HepG2 (cell line): ENCODE data around the gene SMIM29. TPM values are rescaled to one million over a fixed set of nuclear protein-coding genes. Genes with fewer than 3 reads are reported as not detected.
A peak's percentile ranks its signal among the peaks of the same experiment; 100 is the strongest.

Experiments
- HNRNPLL ChIP-seq: fragments of 200-400 bp; formaldehyde crosslinking; IDR thresholded peaks from 2 replicates; pipeline ENCODE4 v1.6.1; 2017; ENCODE audit warnings: mild to moderate bottlenecking, low read depth, low read length; ENCODE audit not compliant: poor library complexity, severe bottlenecking
- JUNB ChIP-seq: sonication (generic); formaldehyde crosslinking; IDR thresholded peaks from 2 replicates; pipeline ENCODE4 v1.8.0; 2022; ENCODE audit warnings: missing genetic modification reagents, mild to moderate bottlenecking, borderline replicate concordance
- POLR2AphosphoS2 ChIP-seq: IDR thresholded peaks from 2 replicates; pipeline ENCODE4 v1.6.1; 2011; ENCODE audit warnings: low read depth, low read length, improper control_type of control experiment
- ZNF44 ChIP-seq: sonication (generic); formaldehyde crosslinking; IDR thresholded peaks from 2 replicates; pipeline ENCODE4 v1.5.1; 2020; ENCODE audit warnings: mild to moderate bottlenecking, missing genetic modification reagents
- polyA plus RNA-seq, 8 experiments: library from polyadenylated mRNA; depleted of rRNA in 3 of 8; stranded (reverse) in 7 of 8; unstranded in 1 of 8; fragments of >200 nt; fragmentation: Illumina TruSeq in 4 of 8; extraction: Trizol in 4 of 8; gene quantifications; 2 replicates each; pipeline versions ENCODE4 v1.2.1 to v1.2.3, GENCODE V29; 2011 to 2016; ENCODE audit warnings: low read depth in 4 of 8, missing spikeins in 1 of 8, mixed read lengths in 1 of 8; ENCODE audit not compliant: insufficient read depth in 1 of 8
- total RNA-seq, 5 experiments: library from RNA; depleted of rRNA; stranded (reverse); fragments of >200 nt; fragmentation: Illumina TruSeq; extraction: Trizol; gene quantifications; 2 replicates each; pipeline ENCODE4 v1.2.3, GENCODE V29; 2016; ENCODE audit warnings: low read depth in 1 of 5
- TF ChIP-seq, protein P1 (sequence below): sonication (generic); formaldehyde crosslinking; IDR thresholded peaks from 2 replicates; pipeline ENCODE4 v1.4.0; 2020; ENCODE audit warnings: missing genetic modification reagents
- TF ChIP-seq, protein P2 (sequence below): sonication (generic); formaldehyde crosslinking; IDR thresholded peaks from 2 replicates; pipeline ENCODE4 v1.4.0; 2020; ENCODE audit warnings: low read depth, mild to moderate bottlenecking, missing genetic modification reagents
- TF ChIP-seq, protein P3 (sequence below): sonication (generic); formaldehyde crosslinking; conservative IDR thresholded peaks from 2 replicates; pipeline ENCODE4 v1.8.0; 2022; ENCODE audit warnings: low read depth, missing genetic modification reagents
- TF ChIP-seq, protein P4 (sequence below): sonication (generic); formaldehyde crosslinking; IDR thresholded peaks from 2 replicates; pipeline ENCODE4 v1.4.0; 2020; ENCODE audit warnings: missing genetic modification reagents
- TF ChIP-seq, protein P5 (sequence below), 2 experiments: sonication (generic) in 1 of 2; formaldehyde crosslinking in 1 of 2; IDR thresholded peaks; 2 replicates each; pipeline versions ENCODE4 v1.6.1 to v1.9.0; 2014 to 2022; ENCODE audit warnings: antibody characterized with exemption in 1 of 2, borderline replicate concordance in 1 of 2, inconsistent platforms in 1 of 2, low read depth in 1 of 2, missing genetic modification reagents in 1 of 2

The SMIM29 gene
- total and polyA plus RNA-seq, 2 of the 13 experiments (the other 11 are each of a cell fraction or from before 2014, with no cell fraction given): 8.8 to 15.3 TPM

DNA sequence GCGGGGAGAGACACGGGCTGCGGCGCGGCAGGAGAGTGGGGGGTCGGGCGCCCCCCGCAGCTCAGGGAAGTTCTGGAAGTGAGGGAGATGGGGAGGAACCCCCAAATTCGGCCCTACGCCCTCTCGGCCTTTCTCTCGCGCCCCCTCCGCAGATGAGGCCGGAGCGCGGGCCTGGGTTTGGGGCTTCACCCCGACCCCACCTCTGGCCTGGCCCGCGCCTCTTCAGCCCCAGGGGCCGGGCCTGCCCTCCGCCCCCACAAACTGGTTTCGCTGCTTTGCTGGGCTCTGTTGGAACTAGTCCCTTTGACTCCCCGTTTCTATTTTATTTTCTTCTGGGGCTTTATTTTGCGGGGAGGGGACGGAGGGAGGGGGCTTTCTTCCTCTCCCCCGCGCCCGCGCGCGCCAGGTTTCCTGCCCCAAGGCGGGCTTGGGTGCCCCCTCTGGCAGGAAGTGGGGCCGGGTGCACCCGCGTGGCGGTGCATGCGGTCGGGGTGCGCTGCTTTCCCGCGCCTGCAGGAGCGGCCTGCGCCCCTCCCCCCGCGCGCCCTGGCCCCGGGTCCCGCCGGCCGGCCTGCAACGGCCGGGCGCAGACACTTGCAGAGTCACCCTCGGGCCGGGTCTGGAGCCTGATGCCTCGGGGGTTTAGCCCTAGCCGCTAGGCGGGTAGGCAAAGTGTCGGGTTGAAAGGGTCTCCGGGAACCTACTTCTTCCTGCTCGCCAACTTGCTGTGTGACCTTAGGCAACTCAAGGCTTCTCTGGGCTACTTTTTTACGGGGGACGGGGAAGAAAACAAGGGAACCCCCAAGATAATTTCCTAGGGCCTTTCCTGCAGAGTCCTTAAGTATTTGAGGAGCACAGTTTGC is 10.9 kb downstream of the SMIM29 start (continued):
- TF ChIP-seq ZNF44 (CRISPR knock-in tag): no peak
- TF ChIP-seq, protein P1, sequence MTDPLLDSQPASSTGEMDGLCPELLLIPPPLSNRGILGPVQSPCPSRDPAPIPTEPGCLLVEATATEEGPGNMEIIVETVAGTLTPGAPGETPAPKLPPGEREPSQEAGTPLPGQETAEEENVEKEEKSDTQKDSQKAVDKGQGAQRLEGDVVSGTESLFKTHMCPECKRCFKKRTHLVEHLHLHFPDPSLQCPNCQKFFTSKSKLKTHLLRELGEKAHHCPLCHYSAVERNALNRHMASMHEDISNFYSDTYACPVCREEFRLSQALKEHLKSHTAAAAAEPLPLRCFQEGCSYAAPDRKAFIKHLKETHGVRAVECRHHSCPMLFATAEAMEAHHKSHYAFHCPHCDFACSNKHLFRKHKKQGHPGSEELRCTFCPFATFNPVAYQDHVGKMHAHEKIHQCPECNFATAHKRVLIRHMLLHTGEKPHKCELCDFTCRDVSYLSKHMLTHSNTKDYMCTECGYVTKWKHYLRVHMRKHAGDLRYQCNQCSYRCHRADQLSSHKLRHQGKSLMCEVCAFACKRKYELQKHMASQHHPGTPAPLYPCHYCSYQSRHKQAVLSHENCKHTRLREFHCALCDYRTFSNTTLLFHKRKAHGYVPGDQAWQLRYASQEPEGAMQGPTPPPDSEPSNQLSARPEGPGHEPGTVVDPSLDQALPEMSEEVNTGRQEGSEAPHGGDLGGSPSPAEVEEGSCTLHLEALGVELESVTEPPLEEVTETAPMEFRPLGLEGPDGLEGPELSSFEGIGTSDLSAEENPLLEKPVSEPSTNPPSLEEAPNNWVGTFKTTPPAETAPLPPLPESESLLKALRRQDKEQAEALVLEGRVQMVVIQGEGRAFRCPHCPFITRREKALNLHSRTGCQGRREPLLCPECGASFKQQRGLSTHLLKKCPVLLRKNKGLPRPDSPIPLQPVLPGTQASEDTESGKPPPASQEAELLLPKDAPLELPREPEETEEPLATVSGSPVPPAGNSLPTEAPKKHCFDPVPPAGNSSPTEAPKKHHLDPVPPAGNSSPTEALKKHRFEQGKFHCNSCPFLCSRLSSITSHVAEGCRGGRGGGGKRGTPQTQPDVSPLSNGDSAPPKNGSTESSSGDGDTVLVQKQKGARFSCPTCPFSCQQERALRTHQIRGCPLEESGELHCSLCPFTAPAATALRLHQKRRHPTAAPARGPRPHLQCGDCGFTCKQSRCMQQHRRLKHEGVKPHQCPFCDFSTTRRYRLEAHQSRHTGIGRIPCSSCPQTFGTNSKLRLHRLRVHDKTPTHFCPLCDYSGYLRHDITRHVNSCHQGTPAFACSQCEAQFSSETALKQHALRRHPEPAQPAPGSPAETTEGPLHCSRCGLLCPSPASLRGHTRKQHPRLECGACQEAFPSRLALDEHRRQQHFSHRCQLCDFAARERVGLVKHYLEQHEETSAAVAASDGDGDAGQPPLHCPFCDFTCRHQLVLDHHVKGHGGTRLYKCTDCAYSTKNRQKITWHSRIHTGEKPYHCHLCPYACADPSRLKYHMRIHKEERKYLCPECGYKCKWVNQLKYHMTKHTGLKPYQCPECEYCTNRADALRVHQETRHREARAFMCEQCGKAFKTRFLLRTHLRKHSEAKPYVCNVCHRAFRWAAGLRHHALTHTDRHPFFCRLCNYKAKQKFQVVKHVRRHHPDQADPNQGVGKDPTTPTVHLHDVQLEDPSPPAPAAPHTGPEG (CRISPR knock-in tag): peak; percentile 99
- TF ChIP-seq, protein P2, sequence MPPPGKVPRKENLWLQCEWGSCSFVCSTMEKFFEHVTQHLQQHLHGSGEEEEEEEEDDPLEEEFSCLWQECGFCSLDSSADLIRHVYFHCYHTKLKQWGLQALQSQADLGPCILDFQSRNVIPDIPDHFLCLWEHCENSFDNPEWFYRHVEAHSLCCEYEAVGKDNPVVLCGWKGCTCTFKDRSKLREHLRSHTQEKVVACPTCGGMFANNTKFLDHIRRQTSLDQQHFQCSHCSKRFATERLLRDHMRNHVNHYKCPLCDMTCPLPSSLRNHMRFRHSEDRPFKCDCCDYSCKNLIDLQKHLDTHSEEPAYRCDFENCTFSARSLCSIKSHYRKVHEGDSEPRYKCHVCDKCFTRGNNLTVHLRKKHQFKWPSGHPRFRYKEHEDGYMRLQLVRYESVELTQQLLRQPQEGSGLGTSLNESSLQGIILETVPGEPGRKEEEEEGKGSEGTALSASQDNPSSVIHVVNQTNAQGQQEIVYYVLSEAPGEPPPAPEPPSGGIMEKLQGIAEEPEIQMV (CRISPR knock-in tag): peak; percentile 96
- TF ChIP-seq JUNB (CRISPR knock-in tag): peak; percentile 53; the same call in 1 of the 2 replicates
- TF ChIP-seq POLR2AphosphoS2: no peak
- TF ChIP-seq, protein P3, sequence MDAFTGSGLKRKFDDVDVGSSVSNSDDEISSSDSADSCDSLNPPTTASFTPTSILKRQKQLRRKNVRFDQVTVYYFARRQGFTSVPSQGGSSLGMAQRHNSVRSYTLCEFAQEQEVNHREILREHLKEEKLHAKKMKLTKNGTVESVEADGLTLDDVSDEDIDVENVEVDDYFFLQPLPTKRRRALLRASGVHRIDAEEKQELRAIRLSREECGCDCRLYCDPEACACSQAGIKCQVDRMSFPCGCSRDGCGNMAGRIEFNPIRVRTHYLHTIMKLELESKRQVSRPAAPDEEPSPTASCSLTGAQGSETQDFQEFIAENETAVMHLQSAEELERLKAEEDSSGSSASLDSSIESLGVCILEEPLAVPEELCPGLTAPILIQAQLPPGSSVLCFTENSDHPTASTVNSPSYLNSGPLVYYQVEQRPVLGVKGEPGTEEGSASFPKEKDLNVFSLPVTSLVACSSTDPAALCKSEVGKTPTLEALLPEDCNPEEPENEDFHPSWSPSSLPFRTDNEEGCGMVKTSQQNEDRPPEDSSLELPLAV (CRISPR knock-in tag): 0 out of 2 replicates have a peak, but pooled peaks have one; percentile 78
- TF ChIP-seq, protein P4, sequence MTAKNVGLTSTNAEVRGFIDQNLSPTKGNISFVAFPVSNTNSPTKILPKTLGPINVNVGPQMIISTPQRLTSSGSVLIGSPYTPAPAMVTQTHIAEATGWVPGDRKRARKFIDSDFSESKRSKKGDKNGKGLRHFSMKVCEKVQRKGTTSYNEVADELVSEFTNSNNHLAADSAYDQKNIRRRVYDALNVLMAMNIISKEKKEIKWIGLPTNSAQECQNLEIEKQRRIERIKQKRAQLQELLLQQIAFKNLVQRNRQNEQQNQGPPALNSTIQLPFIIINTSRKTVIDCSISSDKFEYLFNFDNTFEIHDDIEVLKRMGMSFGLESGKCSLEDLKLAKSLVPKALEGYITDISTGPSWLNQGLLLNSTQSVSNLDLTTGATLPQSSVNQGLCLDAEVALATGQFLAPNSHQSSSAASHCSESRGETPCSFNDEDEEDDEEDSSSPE (CRISPR knock-in tag): peak; percentile 98
- TF ChIP-seq, protein P5, sequence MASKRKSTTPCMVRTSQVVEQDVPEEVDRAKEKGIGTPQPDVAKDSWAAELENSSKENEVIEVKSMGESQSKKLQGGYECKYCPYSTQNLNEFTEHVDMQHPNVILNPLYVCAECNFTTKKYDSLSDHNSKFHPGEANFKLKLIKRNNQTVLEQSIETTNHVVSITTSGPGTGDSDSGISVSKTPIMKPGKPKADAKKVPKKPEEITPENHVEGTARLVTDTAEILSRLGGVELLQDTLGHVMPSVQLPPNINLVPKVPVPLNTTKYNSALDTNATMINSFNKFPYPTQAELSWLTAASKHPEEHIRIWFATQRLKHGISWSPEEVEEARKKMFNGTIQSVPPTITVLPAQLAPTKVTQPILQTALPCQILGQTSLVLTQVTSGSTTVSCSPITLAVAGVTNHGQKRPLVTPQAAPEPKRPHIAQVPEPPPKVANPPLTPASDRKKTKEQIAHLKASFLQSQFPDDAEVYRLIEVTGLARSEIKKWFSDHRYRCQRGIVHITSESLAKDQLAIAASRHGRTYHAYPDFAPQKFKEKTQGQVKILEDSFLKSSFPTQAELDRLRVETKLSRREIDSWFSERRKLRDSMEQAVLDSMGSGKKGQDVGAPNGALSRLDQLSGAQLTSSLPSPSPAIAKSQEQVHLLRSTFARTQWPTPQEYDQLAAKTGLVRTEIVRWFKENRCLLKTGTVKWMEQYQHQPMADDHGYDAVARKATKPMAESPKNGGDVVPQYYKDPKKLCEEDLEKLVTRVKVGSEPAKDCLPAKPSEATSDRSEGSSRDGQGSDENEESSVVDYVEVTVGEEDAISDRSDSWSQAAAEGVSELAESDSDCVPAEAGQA (IDR thresholded peaks at IDR 0.05; ENCODE audit: low read depth): no peak
- TF ChIP-seq, protein P5 (CRISPR knock-in tag; IDR thresholded peaks at IDR 0.05; ENCODE audit: borderline replicate concordance): peak; percentile 99
- peak; percentile 63 for TF ChIP-seq HNRNPLL
